ENCODE measurements around the gene FIS1. TPM values are rescaled to one million over a fixed set of nuclear protein-coding genes. Genes with fewer than 3 reads are reported as not detected.

FIS1 gene
- total RNA-seq, 1 donor: 136 TPM

GRCh38 chr7:101239191-101239950 lies 5.5 kb downstream of the FIS1 start:
- Histone ChIP-seq H3K79me2 (ENCODE audit: insufficient read depth, low read length) (peaks cover 32% of the 10 kb centered on the region), H3K27me3 (ENCODE audit: insufficient read depth, low read length) (no peaks in the 10 kb centered on the region), H3K4me3 (ENCODE audit: insufficient read depth, low read length) (no peak overlapping the region), H3K27ac (ENCODE audit: low read depth, low read length) (no peak overlapping the region), H3K4me1 (ENCODE audit: insufficient read depth, low read length) (peaks cover 7% of the 10 kb centered on the region), H2AFZ (ENCODE audit: low read length) (no peak overlapping the region), H4K20me1 (ENCODE audit: insufficient read depth, low read length) (peaks cover 18% of the 10 kb centered on the region), H3K9me3 (ENCODE audit: low read depth, low read length) (no peaks in the 10 kb centered on the region), H3K4me2 (ENCODE audit: insufficient read depth, low read length) (no peak overlapping the region), H3K36me3 (ENCODE audit: insufficient read depth, low read length) (peaks cover 21% of the 10 kb centered on the region)
- peak; percentile 73 for DNase-seq (ENCODE audit: insufficient read length, low spot score, missing footprints)
- TF ChIP-seq CTCF (IDR thresholded peaks at IDR 0.05; ENCODE audit: extremely low read depth, low read depth, low read length): no peak

GRCh38 chr7:101238226-101239182 lies 6.4 kb downstream of the FIS1 start:
- Histone ChIP-seq H3K79me2 (ENCODE audit: insufficient read depth, low read length) (peaks cover 25% of the 10 kb centered on the region), H3K27me3 (ENCODE audit: insufficient read depth, low read length) (no peaks in the 10 kb centered on the region), H2AFZ (ENCODE audit: low read length) (no peak overlapping the region), H3K36me3 (ENCODE audit: insufficient read depth, low read length) (peaks cover 21% of the 10 kb centered on the region), H4K20me1 (ENCODE audit: insufficient read depth, low read length) (peaks cover 17% of the 10 kb centered on the region), H3K4me2 (ENCODE audit: insufficient read depth, low read length) (no peak overlapping the region), H3K4me3 (ENCODE audit: insufficient read depth, low read length) (no peak overlapping the region), H3K27ac (ENCODE audit: low read depth, low read length) (peak overlapping the region; percentile 8), H3K4me1 (ENCODE audit: insufficient read depth, low read length) (peaks cover 2% of the 10 kb centered on the region), H3K9me3 (ENCODE audit: low read depth, low read length) (no peaks in the 10 kb centered on the region)
- peak; percentile 30 for DNase-seq (ENCODE audit: insufficient read length, low spot score, missing footprints)
- no peak for TF ChIP-seq CTCF (IDR thresholded peaks at IDR 0.05; ENCODE audit: extremely low read depth, low read depth, low read length)

- Histone ChIP-seq H4K20me1 (ENCODE audit: insufficient read depth, low read length) (peaks cover 17% of the 10 kb centered on the region), H3K27me3 (ENCODE audit: insufficient read depth, low read length) (no peaks in the 10 kb centered on the region), H3K36me3 (ENCODE audit: insufficient read depth, low read length) (peaks cover 15% of the 10 kb centered on the region), H2AFZ (ENCODE audit: low read length) (no peak within 1 kb of the TSS), H3K4me2 (ENCODE audit: insufficient read depth, low read length) (no peak within 1 kb of the TSS), H3K27ac (ENCODE audit: low read depth, low read length) (peak within 1 kb of the TSS; percentile 8), H3K4me3 (ENCODE audit: insufficient read depth, low read length) (no peak within 1 kb of the TSS), H3K9me3 (ENCODE audit: low read depth, low read length) (no peaks in the 10 kb centered on the region), H3K79me2 (ENCODE audit: insufficient read depth, low read length) (peaks cover 15% of the 10 kb centered on the region), H3K4me1 (ENCODE audit: insufficient read depth, low read length) (no peaks in the 10 kb centered on the region)
- no peak for TF ChIP-seq CTCF (IDR thresholded peaks at IDR 0.05; ENCODE audit: extremely low read depth, low read depth, low read length)
- peak; percentile 93 for DNase-seq (ENCODE audit: insufficient read length, low spot score, missing footprints)
Measured at GRCh38 chr7:101237206-101238067, 7.4 kb downstream of the FIS1 start, which contains the start of gene CLDN15. Gene CLDN15, minus strand, starts transcription at chr7:101237802. Its CDS starts 221 bp downstream, at chr7:101237581.
